Stimulated activated naive CD8-positive, alpha-beta T cell treated with anti-CD3 and anti-CD28 coated beads, Interleukin-15, amount 100 ng/mL, for 72 hours (primary cell): ENCODE measurements around the gene SLC39A7.
"Not testable (repeated sequence)": the region's sequence is repeated elsewhere in the genome, so short reads cannot be mapped to it uniquely, and the experiment has no call there.

Experiments used
- ATAC-seq: fragments of 150-1000 bp; cut with Tn5 transposase; 2 replicates; pipeline ENCODE4 v1.10.0; 2021; ENCODE audit warnings: mild to moderate bottlenecking, moderate library complexity
- DNase-seq, 2 donors: peaks; one replicate each; pipeline ENCODE4 v3.0.0; 2021 to 2022
- H3K27ac Mint-ChIP-seq, 2 donors: one replicate each; pipeline ENCODE4 v1.8.0; 2022; ENCODE audit warnings: mild to moderate bottlenecking in 2 of 2, mixed read lengths in 2 of 2, moderate library complexity in 2 of 2
- H3K27me3 Mint-ChIP-seq: one replicate; pipeline ENCODE4 v1.8.0; 2022; ENCODE audit warnings: mixed read lengths
- H3K4me1 Mint-ChIP-seq: one replicate; pipeline ENCODE4 v1.8.0; 2022; ENCODE audit warnings: mild to moderate bottlenecking, mixed read lengths
- H3K4me3 Mint-ChIP-seq, 2 donors: one replicate each; pipeline ENCODE4 v1.8.0; 2022; ENCODE audit warnings: mild to moderate bottlenecking in 2 of 2, mixed read lengths in 2 of 2, moderate library complexity in 1 of 2
- H3K9me3 Mint-ChIP-seq, 2 donors: one replicate each; pipeline ENCODE4 v1.8.0; 2022; ENCODE audit warnings: mixed read lengths in 2 of 2

The SLC39A7 gene

DNA sequence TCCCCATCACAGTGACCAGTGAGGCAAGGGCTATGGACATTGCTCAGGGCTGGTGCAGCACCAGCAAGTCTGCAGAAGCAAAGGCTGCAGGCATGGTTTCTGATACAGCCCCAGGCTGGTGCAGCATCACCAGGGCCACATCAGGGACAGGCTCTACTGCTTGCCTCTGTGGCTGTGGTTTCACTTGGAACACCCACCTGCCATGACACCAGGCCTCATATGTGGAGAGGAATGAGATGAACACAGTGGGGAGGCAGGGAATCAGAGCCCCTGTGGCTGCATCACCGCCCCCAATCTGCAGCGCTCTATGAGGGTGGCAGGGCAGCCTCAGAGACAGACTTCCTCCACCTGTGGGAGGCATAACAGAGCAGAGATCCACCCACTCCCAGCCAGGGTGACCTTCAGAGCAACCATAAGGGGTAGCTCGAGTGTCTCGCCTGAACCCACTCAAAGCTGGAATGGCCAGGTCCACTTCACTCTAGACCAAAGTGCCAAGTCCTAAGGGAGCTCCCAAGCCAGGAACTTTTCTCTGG, 15.5 kb downstream of the SLC39A7 start:
- H3K4me3 Mint-ChIP-seq = no peak overlapping the region
- H3K4me1 Mint-ChIP-seq = peaks cover 55% of the 10 kb centered on the region
- no peak overlapping the region for H3K27ac Mint-ChIP-seq
- no peaks in the 10 kb centered on the region for H3K9me3 Mint-ChIP-seq
- ATAC-seq (peak; percentile 39), DNase-seq (no peak)
- H3K27me3 Mint-ChIP-seq = peaks cover 29% of the 10 kb centered on the region

DNA sequence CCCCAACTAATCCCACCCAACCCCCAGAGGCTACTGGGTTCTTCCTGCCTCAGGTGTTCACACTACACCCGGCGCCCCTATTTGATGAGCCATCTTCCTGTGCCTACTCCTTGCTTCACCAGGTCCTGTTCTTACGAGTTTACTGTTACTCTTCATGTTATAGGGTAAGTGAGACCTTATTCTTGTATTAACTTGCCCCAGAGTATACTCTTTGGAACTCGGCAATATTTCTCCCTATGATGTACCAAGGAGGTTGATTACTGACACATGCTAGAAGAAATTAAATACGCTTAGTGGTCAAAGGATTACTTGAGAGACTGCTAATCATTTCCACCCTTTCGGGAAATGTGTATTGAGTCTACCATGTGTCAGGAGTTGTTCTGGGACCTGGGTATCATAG, 16.6 kb downstream of the SLC39A7 start:
- H3K27me3 Mint-ChIP-seq = peaks cover 29% of the 10 kb centered on the region
- peaks cover 50% of the 10 kb centered on the region for H3K4me1 Mint-ChIP-seq
- no peak overlapping the region for H3K27ac Mint-ChIP-seq
- ATAC-seq (no peak), DNase-seq (no peak)
- H3K4me3 Mint-ChIP-seq = no peak overlapping the region
- no peaks in the 10 kb centered on the region for H3K9me3 Mint-ChIP-seq

DNA sequence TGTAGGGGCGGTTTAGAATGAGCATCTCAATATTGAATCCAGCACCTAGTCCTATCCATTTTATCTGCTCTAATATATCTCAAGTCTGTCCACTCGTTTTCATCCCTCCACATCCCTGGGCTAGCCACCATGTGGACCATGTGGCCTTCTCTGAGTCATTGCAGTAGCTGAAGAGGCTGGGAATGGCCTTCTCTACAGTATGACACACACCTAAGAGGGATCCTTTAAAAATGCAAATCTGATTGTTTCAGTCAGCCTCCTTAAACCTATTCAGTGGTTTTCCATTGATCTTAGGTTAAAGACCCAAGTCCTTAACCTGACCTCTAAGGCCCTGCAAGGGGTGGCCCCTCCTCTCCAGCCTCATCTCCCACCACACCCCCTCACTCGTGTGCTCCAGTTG, 17.0 kb downstream of the SLC39A7 start:
- peaks cover 31% of the 10 kb centered on the region for H3K27me3 Mint-ChIP-seq
- H3K9me3 Mint-ChIP-seq = no peaks in the 10 kb centered on the region
- no peak overlapping the region for H3K27ac Mint-ChIP-seq
- ATAC-seq = no peak
- H3K4me3 Mint-ChIP-seq = no peak overlapping the region
- no peak for DNase-seq
- H3K4me1 Mint-ChIP-seq = peaks cover 45% of the 10 kb centered on the region

DNA sequence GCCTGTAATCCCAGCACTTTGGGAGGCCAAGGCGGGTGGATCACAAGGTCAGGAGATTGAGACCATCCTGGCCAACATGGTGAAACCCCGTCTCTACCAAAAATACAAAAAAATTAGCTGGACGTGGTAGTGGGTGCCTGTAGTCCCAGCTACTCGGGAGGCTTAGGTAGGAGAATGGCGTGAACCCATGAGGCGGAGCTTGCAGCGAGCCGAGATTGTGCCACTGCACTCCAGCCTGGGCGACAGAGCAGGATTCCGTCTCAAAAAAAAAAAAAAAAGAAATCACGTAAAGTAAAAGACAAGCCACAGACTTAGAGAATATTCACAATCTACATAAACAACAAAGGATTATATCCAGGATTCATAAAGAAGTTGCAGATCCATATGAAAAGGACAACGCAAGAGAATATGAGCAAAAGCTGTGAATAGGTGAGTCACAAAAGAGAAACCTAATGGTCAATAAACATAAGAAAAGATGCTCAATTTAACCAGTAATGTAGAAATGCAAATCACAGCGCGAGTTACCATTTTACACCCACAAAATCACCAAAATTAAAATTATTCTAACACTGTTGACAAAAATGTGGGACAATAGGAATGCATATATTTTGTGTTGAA, 25.9 kb downstream of the SLC39A7 start:
- not testable (repeated sequence) for ATAC-seq, H3K4me1 Mint-ChIP-seq, H3K9me3 Mint-ChIP-seq, H3K4me3 Mint-ChIP-seq, DNase-seq, H3K27ac Mint-ChIP-seq
- peaks cover 40% of the 10 kb centered on the region for H3K27me3 Mint-ChIP-seq

DNA sequence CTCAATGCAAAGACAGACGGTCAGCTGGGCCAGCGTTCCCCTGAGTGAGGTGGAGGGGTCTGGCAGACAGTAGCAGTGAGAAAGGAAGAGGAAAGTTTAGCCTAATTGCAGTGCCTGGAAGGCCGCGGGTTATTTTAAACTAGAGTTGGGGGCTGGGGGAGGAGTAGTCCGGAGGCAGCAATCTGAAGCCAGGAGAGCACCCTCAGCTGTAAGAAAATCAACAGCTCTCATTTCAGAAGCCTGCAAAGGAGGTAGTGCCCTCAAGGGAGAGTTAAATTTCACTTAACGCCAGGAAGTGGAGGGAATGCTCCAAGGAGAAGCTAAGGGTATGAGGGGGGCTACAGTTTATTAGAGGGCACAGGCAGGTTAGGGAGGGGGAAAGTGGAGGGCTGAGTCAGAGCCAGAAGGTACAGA, 34.6 kb downstream of the SLC39A7 start:
- H3K4me1 Mint-ChIP-seq = peaks cover 5% of the 10 kb centered on the region
- H3K9me3 Mint-ChIP-seq = no peaks in the 10 kb centered on the region
- H3K4me3 Mint-ChIP-seq = no peak overlapping the region
- peaks cover 32% of the 10 kb centered on the region for H3K27me3 Mint-ChIP-seq
- ATAC-seq (no peak), DNase-seq (no peak)
- H3K27ac Mint-ChIP-seq = no peak overlapping the region

DNA sequence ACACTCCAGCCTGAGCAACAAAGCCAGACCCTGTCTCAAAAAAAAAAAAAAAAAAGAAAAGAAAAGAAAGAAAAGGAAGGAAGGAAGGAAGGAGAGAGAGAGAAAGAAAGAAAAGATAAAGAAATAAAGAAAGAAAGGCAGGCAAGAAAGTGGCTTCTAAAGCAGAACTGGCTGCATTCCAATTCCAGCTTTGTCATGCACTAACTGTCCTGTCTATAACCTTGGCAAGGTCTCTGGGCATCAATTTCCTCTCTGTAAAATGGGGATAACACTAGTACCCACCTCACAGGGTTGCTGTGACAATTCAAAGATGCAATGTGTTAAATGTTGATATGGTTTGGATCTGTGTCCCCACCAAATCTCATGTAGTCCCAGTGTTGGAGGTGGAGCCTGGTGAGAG, 35.7 kb downstream of the SLC39A7 start:
- Mint-ChIP-seq H3K27ac (no peak overlapping the region), H3K27me3 (peaks cover 30% of the 10 kb centered on the region), H3K4me1 (peaks cover 3% of the 10 kb centered on the region), H3K4me3 (no peak overlapping the region), H3K9me3 (no peaks in the 10 kb centered on the region)
- ATAC-seq = no peak
- no peak for DNase-seq

DNA sequence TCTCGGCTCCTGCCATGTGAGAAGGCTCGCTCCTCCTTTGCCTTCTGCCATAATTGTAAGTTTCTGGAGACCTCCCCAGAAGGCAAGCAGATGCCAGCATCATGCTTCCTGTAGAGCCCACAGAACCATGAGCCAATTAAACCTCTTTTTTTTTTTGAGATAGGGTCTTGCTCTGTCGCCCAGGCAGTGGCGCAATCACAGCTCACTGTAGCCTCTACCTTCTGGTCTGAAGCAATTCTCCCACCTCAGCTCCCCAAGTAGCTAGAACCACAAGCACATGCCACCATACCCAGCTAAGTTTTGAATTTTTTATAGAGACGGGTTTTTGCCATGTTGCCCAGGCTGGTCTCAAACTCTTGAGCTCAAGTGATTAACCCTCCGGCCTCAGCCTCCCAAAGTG, 36.2 kb downstream of the SLC39A7 start:
- no peak overlapping the region for H3K4me3 Mint-ChIP-seq
- DNase-seq = no peak
- no peaks in the 10 kb centered on the region for H3K9me3 Mint-ChIP-seq
- ATAC-seq = no peak
- no peak overlapping the region for H3K27ac Mint-ChIP-seq
- H3K4me1 Mint-ChIP-seq = peaks cover 7% of the 10 kb centered on the region
- H3K27me3 Mint-ChIP-seq = peaks cover 25% of the 10 kb centered on the region

DNA sequence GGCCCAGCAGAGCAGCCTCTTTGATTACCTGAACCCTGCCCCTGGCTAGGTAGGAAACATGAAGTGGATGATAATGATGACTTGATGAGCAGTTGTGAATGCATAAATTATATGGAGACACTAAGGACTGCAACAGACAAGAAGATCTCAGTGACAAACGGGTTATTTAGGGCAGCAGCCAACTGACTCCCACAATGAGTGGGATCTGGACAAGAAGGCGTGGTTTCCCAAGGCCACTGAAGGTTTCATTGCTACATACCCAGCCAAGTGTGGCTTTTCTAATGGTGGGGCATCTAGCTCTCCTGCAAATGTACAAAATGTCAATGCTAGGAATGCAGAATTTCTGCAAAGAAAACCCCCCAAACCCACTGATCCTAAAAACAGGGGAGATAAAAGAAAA, 37.1 kb downstream of the SLC39A7 start:
- H3K4me3 Mint-ChIP-seq = no peak overlapping the region
- peaks cover 15% of the 10 kb centered on the region for H3K4me1 Mint-ChIP-seq
- no peak overlapping the region for H3K27ac Mint-ChIP-seq
- no peaks in the 10 kb centered on the region for H3K9me3 Mint-ChIP-seq
- H3K27me3 Mint-ChIP-seq = peaks cover 25% of the 10 kb centered on the region
- no peak for DNase-seq
- ATAC-seq = no peak

DNA sequence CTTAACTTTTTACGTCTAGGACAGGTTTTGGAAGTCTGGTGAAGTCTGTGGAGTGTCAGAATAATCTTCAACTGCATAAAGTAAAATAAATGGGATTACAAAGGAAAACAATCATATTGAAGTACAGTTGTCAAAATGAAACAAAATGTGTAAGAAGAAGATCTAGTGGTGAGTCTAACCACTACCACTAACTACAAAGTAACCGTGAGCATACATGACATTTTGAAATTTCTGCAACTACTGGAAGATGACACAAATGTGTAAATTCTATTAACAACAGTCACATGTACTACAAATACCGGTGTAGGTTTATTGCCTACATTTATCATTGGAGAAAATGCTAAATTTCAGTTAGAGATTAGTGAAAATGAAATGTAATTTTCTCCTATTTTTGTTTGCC, 41.3 kb downstream of the SLC39A7 start:
- DNase-seq = no peak
- peak overlapping the region in 1 of 2 donors; percentile 36 for H3K27ac Mint-ChIP-seq
- peaks cover 7% of the 10 kb centered on the region for H3K27me3 Mint-ChIP-seq
- ATAC-seq = peak; percentile 98
- no peaks in the 10 kb centered on the region for H3K9me3 Mint-ChIP-seq
- peaks cover 27% of the 10 kb centered on the region for H3K4me1 Mint-ChIP-seq
- peak overlapping the region; percentile 56 to 58 for H3K4me3 Mint-ChIP-seq

DNA sequence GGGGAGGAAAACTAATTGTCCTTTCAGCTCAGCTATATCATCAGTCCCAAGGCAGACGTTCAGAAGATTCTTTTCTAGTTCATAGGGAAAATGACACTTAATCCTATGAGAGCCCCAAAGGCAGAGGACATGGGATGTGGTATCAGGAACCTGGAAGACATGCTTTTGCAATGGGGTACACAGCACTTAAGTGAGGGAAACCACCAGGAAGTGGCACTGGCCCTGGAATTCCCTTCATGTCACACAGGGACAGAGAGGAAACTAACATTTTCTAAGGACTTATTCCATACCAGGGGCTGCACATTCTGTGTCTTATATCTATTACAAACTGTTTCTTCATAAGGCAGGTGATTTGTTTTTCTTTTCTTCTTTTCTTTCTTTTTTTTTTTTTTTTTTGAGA, 42.8 kb downstream of the SLC39A7 start:
- DNase-seq (no peak), ATAC-seq (no peak)
- Mint-ChIP-seq H3K4me1 (peaks cover 35% of the 10 kb centered on the region), H3K27ac (no peak overlapping the region), H3K9me3 (no peaks in the 10 kb centered on the region), H3K27me3 (peaks cover 7% of the 10 kb centered on the region), H3K4me3 (no peak overlapping the region)

DNA sequence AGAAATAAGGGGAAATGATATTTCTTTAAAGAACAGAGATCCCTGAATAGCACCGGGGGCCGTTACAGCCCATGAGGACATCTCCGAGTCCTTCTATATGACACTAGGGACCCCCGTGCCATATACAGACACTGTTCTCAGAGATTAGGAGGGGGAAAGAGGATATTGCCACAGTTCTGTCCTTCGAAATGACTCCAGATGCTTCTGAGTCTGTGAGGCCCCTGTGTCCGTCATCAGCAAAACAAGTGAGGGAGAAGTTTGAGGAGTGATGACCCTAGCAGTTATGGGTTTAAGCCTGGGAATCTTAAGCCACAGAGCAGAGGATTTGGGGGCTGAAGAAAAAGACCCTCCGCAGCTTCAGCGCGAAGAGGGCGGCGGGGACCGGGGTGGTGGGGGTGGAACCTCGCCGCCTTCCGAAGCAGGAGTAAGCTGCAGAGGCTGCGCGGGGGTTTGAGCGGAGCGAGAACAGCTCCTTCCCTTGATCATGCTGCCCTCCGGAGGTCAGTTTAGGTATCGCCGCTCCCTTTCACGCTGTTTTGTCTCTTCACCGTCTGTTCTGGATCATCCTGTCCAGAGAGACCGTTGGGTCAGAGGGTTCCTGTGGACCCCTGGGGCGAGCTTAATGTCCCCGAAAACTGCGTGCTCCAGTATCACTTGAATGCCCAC, 47.4 kb downstream of the SLC39A7 start:
- no peaks in the 10 kb centered on the region for H3K9me3 Mint-ChIP-seq
- DNase-seq (peak; percentile 91 to 92), ATAC-seq (peak; percentile 59)
- H3K4me3 Mint-ChIP-seq = peak overlapping the region; percentile 90 to 94
- H3K4me1 Mint-ChIP-seq = peaks cover 56% of the 10 kb centered on the region
- H3K27me3 Mint-ChIP-seq = no peaks in the 10 kb centered on the region
- H3K27ac Mint-ChIP-seq = peak overlapping the region; percentile 85 to 99

DNA sequence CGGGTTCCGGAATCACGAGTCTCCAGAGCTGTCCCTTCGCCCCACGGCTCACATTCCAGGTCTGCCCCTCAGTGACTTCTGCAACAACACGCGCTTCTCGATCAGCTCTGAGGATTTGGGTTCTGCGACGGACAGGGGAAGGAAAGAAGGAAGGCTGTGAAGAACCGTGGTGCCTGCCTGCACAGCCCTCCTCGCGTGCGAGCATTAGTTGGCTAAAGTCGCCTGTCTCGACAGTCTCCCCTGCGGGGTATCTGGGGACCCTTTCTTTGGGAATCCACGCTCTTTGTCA, 47.9 kb downstream of the SLC39A7 start:
- no peaks in the 10 kb centered on the region for H3K27me3 Mint-ChIP-seq
- DNase-seq = no peak
- no peaks in the 10 kb centered on the region for H3K9me3 Mint-ChIP-seq
- peak overlapping the region; percentile 90 to 94 for H3K4me3 Mint-ChIP-seq
- peaks cover 52% of the 10 kb centered on the region for H3K4me1 Mint-ChIP-seq
- ATAC-seq = peak; percentile 58
- H3K27ac Mint-ChIP-seq = peak overlapping the region; percentile 85 to 99

DNA sequence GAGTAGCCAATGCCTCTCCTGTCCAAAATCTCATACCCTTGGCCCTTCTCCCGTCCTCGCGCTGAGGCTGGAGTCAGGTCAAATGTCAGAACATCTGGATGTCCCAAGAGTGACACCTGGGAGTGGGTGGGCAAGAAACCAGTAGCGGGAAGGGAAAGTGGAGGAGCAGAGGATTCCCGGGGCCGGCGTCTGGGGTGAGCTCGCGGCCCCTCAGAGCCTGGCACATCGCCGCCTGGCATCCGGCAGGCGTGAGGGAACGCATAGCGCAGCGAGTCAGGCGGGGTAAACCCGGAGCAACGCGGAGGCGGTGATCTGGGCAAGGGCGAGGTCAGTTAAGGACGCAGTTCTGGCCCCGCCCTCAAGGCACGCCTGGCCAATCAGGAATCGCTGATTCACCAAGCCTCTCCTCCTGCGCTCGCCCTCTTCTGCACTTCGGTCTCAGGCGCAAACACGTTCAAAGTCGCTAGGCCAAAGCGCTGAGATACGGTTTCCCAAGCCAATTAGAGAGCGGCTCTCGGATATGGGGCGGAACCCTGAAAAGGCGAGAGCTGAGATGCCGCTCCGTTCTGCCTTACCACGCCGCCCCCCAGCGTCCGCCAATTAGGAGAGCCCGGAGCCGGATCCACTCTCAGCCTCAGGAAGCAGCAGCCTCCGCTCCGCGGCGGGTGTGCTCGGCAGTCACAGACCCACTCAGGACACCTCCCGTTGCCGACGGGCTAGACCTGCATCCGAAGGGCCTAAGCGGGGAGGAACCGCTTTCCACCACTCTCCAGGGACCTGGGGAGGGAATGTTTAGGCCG, 48.5 kb downstream of the SLC39A7 start:
- Mint-ChIP-seq H3K9me3 (no peaks in the 10 kb centered on the region), H3K4me1 (peaks cover 47% of the 10 kb centered on the region), H3K27ac (peak overlapping the region; percentile 96 to 99), H3K4me3 (peak overlapping the region; percentile 90 to 94), H3K27me3 (no peaks in the 10 kb centered on the region)
- DNase-seq (peak; percentile 97 to 99), ATAC-seq (peak; percentile 90)

DNA sequence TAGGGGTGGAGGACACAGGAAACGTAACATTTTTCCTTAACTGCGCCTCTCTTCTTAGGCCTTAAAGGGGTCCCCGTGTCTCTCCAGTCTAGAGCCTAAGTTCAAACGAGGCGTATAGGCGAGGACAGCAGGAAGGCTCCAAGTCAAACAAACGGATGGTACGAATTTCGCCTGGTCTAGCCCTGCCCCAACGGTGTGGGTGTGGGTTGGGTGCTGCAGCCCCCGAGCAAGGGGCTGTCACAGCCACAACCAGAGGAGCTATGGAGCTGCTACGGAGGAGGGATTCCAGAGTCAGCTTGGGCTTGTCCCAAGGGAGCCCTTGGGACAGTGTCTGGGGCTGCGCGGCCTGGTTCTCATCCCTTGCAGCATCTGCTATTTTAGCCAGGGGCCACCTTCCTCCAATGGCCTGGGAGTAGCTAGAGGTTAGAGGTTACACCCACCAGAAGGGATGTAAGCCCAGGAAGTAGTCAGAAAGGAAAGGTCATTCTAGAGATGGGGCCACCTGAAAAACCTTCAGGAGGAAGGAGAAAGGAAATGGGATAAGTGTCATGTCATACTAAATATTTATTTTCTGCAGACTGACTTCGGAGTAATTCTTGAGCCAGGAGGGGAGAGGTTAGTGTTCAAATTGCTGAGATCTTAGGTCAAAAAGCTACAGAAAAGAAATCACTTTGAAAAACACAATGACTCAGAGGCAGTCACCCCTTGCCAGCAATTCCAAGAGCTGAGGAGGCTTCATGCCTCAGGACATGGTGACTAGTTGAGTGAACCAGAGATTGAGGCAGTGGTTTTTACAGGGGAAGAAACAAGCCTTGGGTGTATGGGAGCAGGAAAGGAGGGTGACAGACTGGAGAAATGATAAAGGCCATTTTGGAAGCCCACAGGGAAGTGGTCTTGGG, 49.3 kb downstream of the SLC39A7 start:
- DNase-seq (peak in 1 of 2 donors; percentile 14), ATAC-seq (no peak)
- peak overlapping the region; percentile 96 to 97 for H3K27ac Mint-ChIP-seq
- peaks cover 47% of the 10 kb centered on the region for H3K4me1 Mint-ChIP-seq
- no peaks in the 10 kb centered on the region for H3K27me3 Mint-ChIP-seq
- H3K4me3 Mint-ChIP-seq = peak overlapping the region; percentile 90 to 94
- H3K9me3 Mint-ChIP-seq = no peaks in the 10 kb centered on the region

DNA sequence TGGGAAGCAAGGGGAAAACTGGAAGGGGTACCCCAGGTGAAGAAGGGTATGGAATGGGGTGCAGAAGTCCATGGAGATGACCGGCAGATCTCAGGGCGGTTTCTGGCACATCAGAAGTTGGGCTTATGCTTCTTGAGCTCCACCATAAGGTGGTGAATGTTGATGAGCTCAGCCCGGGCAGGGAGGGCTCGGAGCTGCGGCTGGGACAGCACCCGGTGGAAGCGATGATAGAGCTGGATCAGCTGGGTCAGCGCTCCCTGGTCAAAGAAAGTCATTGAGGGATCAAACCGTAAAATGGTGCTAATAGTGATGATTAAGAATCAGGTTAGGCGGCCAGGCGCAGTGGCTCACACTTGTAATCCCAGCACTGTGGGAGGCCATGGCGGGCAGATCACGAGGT, 50.1 kb downstream of the SLC39A7 start:
- DNase-seq (no peak), ATAC-seq (no peak)
- Mint-ChIP-seq H3K9me3 (no peaks in the 10 kb centered on the region), H3K4me1 (peaks cover 47% of the 10 kb centered on the region), H3K27ac (peak overlapping the region; percentile 92 to 96), H3K4me3 (peak overlapping the region; percentile 90 to 94), H3K27me3 (no peaks in the 10 kb centered on the region)
